Esophagus squamous epithelium (tissue), 5 donors: ENCODE data around the gene TSPAN12. TPM values are rescaled to one million over a fixed set of nuclear protein-coding genes. Genes with fewer than 3 reads are reported as not detected.

ENCODE experiments used
- DNase-seq: peaks from one replicate; lab custom pipeline; 2025; lab: John Stamatoyannopoulos, UW
- H3K27ac ChIP-seq, 4 donors: fragments of 200-600 bp; sonication (generic); one replicate each; pipeline ENCODE4 v1.5.1; 2016 to 2019; ENCODE audit warnings: mild to moderate bottlenecking in 1 of 4
- H3K27me3 ChIP-seq, 4 donors: fragments of 200-600 bp; sonication (generic); 1 replicate in 3 of 4; 2 replicates in 1 of 4; pipeline versions ENCODE4 v1.5.1 to v1.6.0; 2017 to 2021; ENCODE audit warnings: antibody characterized with exemption in 1 of 4
- H3K36me3 ChIP-seq, 3 donors: fragments of 200-600 bp; sonication (generic); one replicate each; pipeline ENCODE4 v1.5.1; 2016 to 2019
- H3K4me1 ChIP-seq, 3 donors: fragments of 200-600 bp; sonication (generic); one replicate each; pipeline ENCODE4 v1.5.1; 2017 to 2019
- H3K4me3 ChIP-seq, 4 donors: fragments of 200-600 bp; sonication (generic); 1 replicate in 3 of 4; 2 replicates in 1 of 4; pipeline ENCODE4 v1.5.1; 2016 to 2019; ENCODE audit warnings: mild to moderate bottlenecking in 2 of 4, moderate library complexity in 1 of 4
- H3K9me3 ChIP-seq, 3 donors: fragments of 200-600 bp; sonication (generic); one replicate each; pipeline ENCODE4 v1.5.1; 2016 to 2019
- CTCF ChIP-seq, 6 experiments: fragments of 450-650 bp in 4 of 6; fragments of 200-600 bp in 2 of 6; sonication (generic) in 2 of 6; IDR thresholded peaks; one replicate each; pipeline ENCODE4 v1.5.1; 2016 to 2019; ENCODE audit warnings: antibody characterized with exemption in 6 of 6, mild to moderate bottlenecking in 4 of 6, moderate library complexity in 4 of 6
- POLR2A ChIP-seq, 4 donors: fragments of 450-650 bp; IDR thresholded peaks; one replicate each; pipeline ENCODE4 v1.6.1; 2017; ENCODE audit warnings: antibody characterized with exemption in 4 of 4, mild to moderate bottlenecking in 4 of 4, moderate library complexity in 3 of 4
- WGBS, 2 donors: methylation state at CpG; one replicate each; pipeline ENCODE4 v1.1.5; 2018; 5-methylcytosine and 5-hydroxymethylcytosine counted together
- intact Hi-C: fragments of 100-400 bp; cut with DNase I; formaldehyde crosslinking; loops from one replicate; pipeline ENCODE4 v1.15.0; 2022
- total RNA-seq, 4 donors: library from RNA; depleted of rRNA; stranded (reverse); fragments of >200 nt; gene quantifications; one replicate each; pipeline ENCODE4 v1.1.0, GENCODE V29; 2016
- donor health status: DM: yes; HTN: yes; CAD: no.

The TSPAN12 gene
- total RNA-seq, 4 donors from 2014 or later = 1.3 to 9.0 (median 5.4) TPM

GRCh38 chr7:120867932-120868331 lies 10.0 kb upstream of the TSPAN12 start:
- TF ChIP-seq POLR2A (IDR thresholded peaks at IDR 0.05) = no peak
- TF ChIP-seq CTCF (IDR thresholded peaks at IDR 0.05) = no peak
- intact Hi-C loops = no loop called here
- Histone ChIP-seq H3K36me3 (no peaks in the 10 kb centered on the region), H3K27me3 (no peaks in the 10 kb centered on the region), H3K4me3 (no peak overlapping the region), H3K9me3 (no peaks in the 10 kb centered on the region), H3K4me1 (no peaks in the 10 kb centered on the region), H3K27ac (no peak overlapping the region)
- no peak for DNase-seq
- WGBS, 2 donors = 83 to 89% methylated on average over 1 of the region's 1 CpG

- Histone ChIP-seq H3K36me3 (no peaks in the 10 kb centered on the region), H3K9me3 (no peaks in the 10 kb centered on the region), H3K27ac (no peak overlapping the region), H3K27me3 (no peaks in the 10 kb centered on the region), H3K4me3 (no peak overlapping the region), H3K4me1 (no peaks in the 10 kb centered on the region)
- intact Hi-C loops = no loop called here
- TF ChIP-seq POLR2A (IDR thresholded peaks at IDR 0.05) = no peak
- no peak for TF ChIP-seq CTCF (IDR thresholded peaks at IDR 0.05)
- no peak for DNase-seq
- WGBS, 2 donors = 69 to 84% methylated on average over 1 of the region's 1 CpG
Measured at GRCh38 chr7:120865191-120865981, 7.4 kb upstream of the TSPAN12 start.

- Histone ChIP-seq H3K9me3 (no peaks in the 10 kb centered on the region), H3K27ac (no peak overlapping the region), H3K36me3 (no peaks in the 10 kb centered on the region), H3K4me1 (no peaks in the 10 kb centered on the region), H3K4me3 (no peak overlapping the region), H3K27me3 (no peaks in the 10 kb centered on the region)
- WGBS, 2 donors = 56 to 65% methylated on average over 6 of the region's 6 CpGs
- intact Hi-C loops = no loop called here
- no peak for TF ChIP-seq POLR2A (IDR thresholded peaks at IDR 0.05)
- no peak for TF ChIP-seq CTCF (IDR thresholded peaks at IDR 0.05)
- DNase-seq = no peak
Measured at GRCh38 chr7:120864141-120864900, 6.4 kb upstream of the TSPAN12 start.

- Histone ChIP-seq H3K27ac (no peak overlapping the region), H3K4me1 (peaks cover 0 to 6% (median 0%) of the 10 kb centered on the region in 3 donors), H3K27me3 (no peaks in the 10 kb centered on the region), H3K4me3 (no peak overlapping the region), H3K9me3 (no peaks in the 10 kb centered on the region), H3K36me3 (no peaks in the 10 kb centered on the region)
- no peak for DNase-seq
- intact Hi-C loops = no loop called here
- no peak for TF ChIP-seq CTCF (IDR thresholded peaks at IDR 0.05)
- WGBS, 2 donors = 50 to 57% methylated on average over 3 of the region's 3 CpGs
Measured at GRCh38 chr7:120862987-120863590, 5.1 kb upstream of the TSPAN12 start.

GRCh38 chr7:120860156-120860555 lies 2.2 kb upstream of the TSPAN12 start:
- H3K27ac ChIP-seq = no peak overlapping the region
- intact Hi-C loops = no loop called here
- H3K9me3 ChIP-seq = no peaks in the 10 kb centered on the region
- TF ChIP-seq POLR2A (IDR thresholded peaks at IDR 0.05) (no peak), CTCF (IDR thresholded peaks at IDR 0.05) (no peak)
- H3K4me3 ChIP-seq = no peak overlapping the region
- no peak for DNase-seq
- peaks cover 0 to 11% (median 0%) of the 10 kb centered on the region in 4 donors for H3K27me3 ChIP-seq
- H3K4me1 ChIP-seq = peaks cover 0 to 23% (median 0%) of the 10 kb centered on the region in 3 donors
- no peaks in the 10 kb centered on the region for H3K36me3 ChIP-seq
- WGBS, 2 donors = 89 to 100% methylated on average over 2 of the region's 2 CpGs
